ENCODE measurements around the gene CRYGC. TPM values are rescaled to one million over a fixed set of nuclear protein-coding genes. Genes with fewer than 3 reads are reported as not detected.

CRYGC gene
- total and polyA plus RNA-seq, 4 donors: 0.44 TPM; not detected in 3

- WGBS (ENCODE audit: insufficient coverage): no CpG with 5 or more reads among the region's 2 CpGs
- DNase-seq (ENCODE audit: low read depth in 4 of 6, low spot score in 6 of 6): no peak
Observed at GRCh38 chr2:208156439-208156838, 26.8 kb upstream of the CRYGC start.

GRCh38 chr2:208153156-208153555 is 23.5 kb upstream of the CRYGC start:
- H3K4me3 ChIP-seq (ENCODE audit: low read depth, low read length): no peak overlapping the region
- H3K9me3 ChIP-seq (ENCODE audit: control insufficient read depth, insufficient read depth, low read length): no peaks in the 10 kb centered on the region
- H3K27ac ChIP-seq (ENCODE audit: low read depth, low read length): no peak overlapping the region
- no peaks in the 10 kb centered on the region for H3K36me3 ChIP-seq (ENCODE audit: control insufficient read depth, insufficient read depth, low read length)
- no peak for DNase-seq (ENCODE audit: low read depth in 4 of 6, low spot score in 6 of 6)
- no peaks in the 10 kb centered on the region for H3K4me1 ChIP-seq (ENCODE audit: control insufficient read depth, insufficient read depth, low read length)
- H3K27me3 ChIP-seq (ENCODE audit: control insufficient read depth, insufficient read depth, low read length): no peaks in the 10 kb centered on the region

More at GRCh38 chr2:208156439-208156838, 26.8 kb upstream of the CRYGC start:
- H3K4me1 ChIP-seq (ENCODE audit: control insufficient read depth, insufficient read depth, low read length): no peaks in the 10 kb centered on the region
- no peak overlapping the region for H3K27ac ChIP-seq (ENCODE audit: low read depth, low read length)
- H3K9me3 ChIP-seq (ENCODE audit: control insufficient read depth, insufficient read depth, low read length): no peaks in the 10 kb centered on the region
- H3K27me3 ChIP-seq (ENCODE audit: control insufficient read depth, insufficient read depth, low read length): no peaks in the 10 kb centered on the region
- no peak overlapping the region for H3K4me3 ChIP-seq (ENCODE audit: low read depth, low read length)
- no peaks in the 10 kb centered on the region for H3K36me3 ChIP-seq (ENCODE audit: control insufficient read depth, insufficient read depth, low read length)

DNA sequence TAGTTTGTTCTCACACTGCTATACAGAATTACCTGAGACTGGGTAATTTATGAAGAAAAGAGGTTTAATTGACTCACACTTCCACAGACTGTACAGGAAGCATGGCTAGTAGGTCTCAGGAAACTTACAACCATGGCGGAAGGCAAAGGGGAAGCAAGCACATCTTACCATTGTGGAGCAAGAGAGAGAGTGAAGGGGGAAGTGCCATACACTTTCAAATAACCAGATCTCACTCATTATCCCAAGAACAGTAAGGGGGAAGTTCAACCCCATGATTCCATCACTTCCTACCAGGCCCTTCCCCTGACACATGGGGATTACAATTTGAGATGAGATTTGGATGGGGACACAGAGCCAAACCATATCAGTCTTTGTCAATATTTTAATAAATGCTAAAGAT is 21.3 kb upstream of the CRYGC start:
- H3K36me3 ChIP-seq (ENCODE audit: control insufficient read depth, insufficient read depth, low read length): no peaks in the 10 kb centered on the region
- WGBS (ENCODE audit: insufficient coverage): no CpG with 5 or more reads among the region's 1 CpG
- DNase-seq (ENCODE audit: low read depth in 4 of 6, low spot score in 6 of 6): no peak
- no peak overlapping the region for H3K27ac ChIP-seq (ENCODE audit: low read depth, low read length)
- H3K4me1 ChIP-seq (ENCODE audit: control insufficient read depth, insufficient read depth, low read length): no peaks in the 10 kb centered on the region
- H3K4me3 ChIP-seq (ENCODE audit: low read depth, low read length): no peak overlapping the region
- H3K27me3 ChIP-seq (ENCODE audit: control insufficient read depth, insufficient read depth, low read length): no peaks in the 10 kb centered on the region
- no peaks in the 10 kb centered on the region for H3K9me3 ChIP-seq (ENCODE audit: control insufficient read depth, insufficient read depth, low read length)

GRCh38 chr2:208150094-208150493 is 20.5 kb upstream of the CRYGC start:
- H3K36me3 ChIP-seq (ENCODE audit: control insufficient read depth, insufficient read depth, low read length): no peaks in the 10 kb centered on the region
- no peak overlapping the region for H3K4me3 ChIP-seq (ENCODE audit: low read depth, low read length)
- DNase-seq (ENCODE audit: low read depth in 4 of 6, low spot score in 6 of 6): no peak
- H3K4me1 ChIP-seq (ENCODE audit: control insufficient read depth, insufficient read depth, low read length): no peaks in the 10 kb centered on the region
- H3K27ac ChIP-seq (ENCODE audit: low read depth, low read length): no peak overlapping the region
- H3K27me3 ChIP-seq (ENCODE audit: control insufficient read depth, insufficient read depth, low read length): no peaks in the 10 kb centered on the region
- H3K9me3 ChIP-seq (ENCODE audit: control insufficient read depth, insufficient read depth, low read length): no peaks in the 10 kb centered on the region

DNA sequence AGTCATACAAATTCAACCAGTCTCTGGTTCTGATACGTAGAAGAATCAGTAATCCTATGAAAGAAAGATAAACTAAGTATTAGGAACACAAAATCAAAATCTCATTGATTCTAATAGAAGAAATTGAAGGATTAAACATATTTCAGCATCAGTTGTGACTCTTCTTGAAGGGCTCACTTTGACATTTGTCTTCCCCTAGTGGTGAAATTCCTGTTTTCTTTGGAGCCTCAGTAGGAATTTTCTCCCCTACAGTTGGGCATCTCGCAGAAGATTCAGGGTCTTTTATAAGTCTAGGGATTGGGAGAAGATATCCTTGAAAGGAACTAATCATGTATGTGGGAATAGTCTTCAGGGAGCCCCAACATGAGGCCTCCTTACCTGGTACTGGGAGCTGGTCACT is 19.2 kb upstream of the CRYGC start:
- no peaks in the 10 kb centered on the region for H3K9me3 ChIP-seq (ENCODE audit: control insufficient read depth, insufficient read depth, low read length)
- no peak overlapping the region for H3K4me3 ChIP-seq (ENCODE audit: low read depth, low read length)
- no peak for DNase-seq (ENCODE audit: low read depth in 4 of 6, low spot score in 6 of 6)
- H3K27ac ChIP-seq (ENCODE audit: low read depth, low read length): no peak overlapping the region
- no peaks in the 10 kb centered on the region for H3K36me3 ChIP-seq (ENCODE audit: control insufficient read depth, insufficient read depth, low read length)
- WGBS (ENCODE audit: insufficient coverage): 50% methylated on average over 1 of the region's 2 CpGs
- H3K4me1 ChIP-seq (ENCODE audit: control insufficient read depth, insufficient read depth, low read length): no peaks in the 10 kb centered on the region
- H3K27me3 ChIP-seq (ENCODE audit: control insufficient read depth, insufficient read depth, low read length): no peaks in the 10 kb centered on the region

DNA sequence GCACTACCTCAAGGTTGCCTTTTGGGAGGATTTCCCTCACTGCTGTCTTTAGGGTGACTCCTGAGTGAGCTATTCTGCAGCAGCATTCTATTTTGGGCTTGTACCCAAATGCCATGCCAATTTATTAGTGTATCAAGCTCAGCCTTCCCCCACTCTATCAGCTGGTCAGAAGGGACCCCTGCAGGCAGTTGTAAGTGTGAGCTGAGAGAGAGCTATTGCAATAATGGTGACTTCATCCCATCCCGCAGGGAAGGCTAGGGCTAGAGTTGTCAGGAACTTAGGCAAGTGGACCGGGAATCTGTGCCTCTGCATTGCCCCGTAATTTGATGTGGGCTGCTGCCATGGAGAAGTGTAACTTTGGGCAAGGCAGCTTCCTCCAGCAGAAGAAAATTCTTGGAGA is 18.1 kb upstream of the CRYGC start:
- Histone ChIP-seq H3K4me3 (ENCODE audit: low read depth, low read length) (no peak overlapping the region), H3K9me3 (ENCODE audit: control insufficient read depth, insufficient read depth, low read length) (no peaks in the 10 kb centered on the region), H3K4me1 (ENCODE audit: control insufficient read depth, insufficient read depth, low read length) (no peaks in the 10 kb centered on the region), H3K36me3 (ENCODE audit: control insufficient read depth, insufficient read depth, low read length) (no peaks in the 10 kb centered on the region), H3K27me3 (ENCODE audit: control insufficient read depth, insufficient read depth, low read length) (no peaks in the 10 kb centered on the region), H3K27ac (ENCODE audit: low read depth, low read length) (no peak overlapping the region)
- no peak for DNase-seq (ENCODE audit: low read depth in 4 of 6, low spot score in 6 of 6)
- 86% methylated on average over 3 of the region's 3 CpGs for WGBS (ENCODE audit: insufficient coverage)

- Histone ChIP-seq H3K9me3 (ENCODE audit: control insufficient read depth, insufficient read depth, low read length) (no peaks in the 10 kb centered on the region), H3K27me3 (ENCODE audit: control insufficient read depth, insufficient read depth, low read length) (no peaks in the 10 kb centered on the region), H3K4me3 (ENCODE audit: low read depth, low read length) (no peak overlapping the region), H3K36me3 (ENCODE audit: control insufficient read depth, insufficient read depth, low read length) (no peaks in the 10 kb centered on the region), H3K27ac (ENCODE audit: low read depth, low read length) (no peak overlapping the region), H3K4me1 (ENCODE audit: control insufficient read depth, insufficient read depth, low read length) (peaks cover 2% of the 10 kb centered on the region)
- no peak for DNase-seq (ENCODE audit: low read depth in 4 of 6, low spot score in 6 of 6)
Observed at GRCh38 chr2:208147008-208147407, 17.4 kb upstream of the CRYGC start.

DNA sequence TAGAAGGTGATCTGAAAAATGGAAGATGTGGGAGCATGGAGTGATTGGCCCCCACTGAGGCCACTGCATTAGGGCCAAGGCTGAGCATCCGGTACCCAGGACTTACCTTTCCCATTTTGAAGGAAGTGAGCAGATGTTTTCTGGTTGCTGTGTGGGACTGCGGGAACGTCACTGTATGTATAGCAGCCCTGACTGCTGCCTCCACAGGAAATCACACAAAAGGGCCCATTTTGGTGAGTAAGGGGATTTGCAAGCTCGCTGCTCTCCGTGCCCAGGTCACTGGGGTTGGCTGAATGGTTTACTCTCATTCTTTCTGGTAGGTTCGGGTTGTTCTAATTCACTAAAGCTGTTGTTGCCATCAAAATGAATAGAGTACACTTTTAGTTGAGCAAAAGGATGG is 16.4 kb upstream of the CRYGC start, which contains the start of gene CRYGB:
TSS of gene CRYGB (minus strand) at position 153 of the 400 bp plus-strand sequence. CDS start at position 115, 38 bp downstream.
- H3K4me1 ChIP-seq (ENCODE audit: control insufficient read depth, insufficient read depth, low read length): peaks cover 2% of the 10 kb centered on the region
- no peak within 1 kb of the TSS for H3K4me3 ChIP-seq (ENCODE audit: low read depth, low read length)
- no peaks in the 10 kb centered on the region for H3K36me3 ChIP-seq (ENCODE audit: control insufficient read depth, insufficient read depth, low read length)
- H3K27me3 ChIP-seq (ENCODE audit: control insufficient read depth, insufficient read depth, low read length): no peaks in the 10 kb centered on the region
- H3K9me3 ChIP-seq (ENCODE audit: control insufficient read depth, insufficient read depth, low read length): no peaks in the 10 kb centered on the region
- WGBS (ENCODE audit: insufficient coverage): 76% methylated on average over 3 of the region's 6 CpGs
- no peak for DNase-seq (ENCODE audit: low read depth in 4 of 6, low spot score in 6 of 6)
- H3K27ac ChIP-seq (ENCODE audit: low read depth, low read length): no peak within 1 kb of the TSS

- no peaks in the 10 kb centered on the region for H3K9me3 ChIP-seq (ENCODE audit: control insufficient read depth, insufficient read depth, low read length)
- no peak overlapping the region for H3K4me3 ChIP-seq (ENCODE audit: low read depth, low read length)
- H3K36me3 ChIP-seq (ENCODE audit: control insufficient read depth, insufficient read depth, low read length): no peaks in the 10 kb centered on the region
- 64% methylated on average over 5 of the region's 14 CpGs for WGBS (ENCODE audit: insufficient coverage)
- no peaks in the 10 kb centered on the region for H3K27me3 ChIP-seq (ENCODE audit: control insufficient read depth, insufficient read depth, low read length)
- no peak for DNase-seq (ENCODE audit: low read depth in 4 of 6, low spot score in 6 of 6)
- no peak overlapping the region for H3K27ac ChIP-seq (ENCODE audit: low read depth, low read length)
- H3K4me1 ChIP-seq (ENCODE audit: control insufficient read depth, insufficient read depth, low read length): peaks cover 2% of the 10 kb centered on the region
Observed at GRCh38 chr2:208142925-208143799, 13.5 kb upstream of the CRYGC start.

DNA sequence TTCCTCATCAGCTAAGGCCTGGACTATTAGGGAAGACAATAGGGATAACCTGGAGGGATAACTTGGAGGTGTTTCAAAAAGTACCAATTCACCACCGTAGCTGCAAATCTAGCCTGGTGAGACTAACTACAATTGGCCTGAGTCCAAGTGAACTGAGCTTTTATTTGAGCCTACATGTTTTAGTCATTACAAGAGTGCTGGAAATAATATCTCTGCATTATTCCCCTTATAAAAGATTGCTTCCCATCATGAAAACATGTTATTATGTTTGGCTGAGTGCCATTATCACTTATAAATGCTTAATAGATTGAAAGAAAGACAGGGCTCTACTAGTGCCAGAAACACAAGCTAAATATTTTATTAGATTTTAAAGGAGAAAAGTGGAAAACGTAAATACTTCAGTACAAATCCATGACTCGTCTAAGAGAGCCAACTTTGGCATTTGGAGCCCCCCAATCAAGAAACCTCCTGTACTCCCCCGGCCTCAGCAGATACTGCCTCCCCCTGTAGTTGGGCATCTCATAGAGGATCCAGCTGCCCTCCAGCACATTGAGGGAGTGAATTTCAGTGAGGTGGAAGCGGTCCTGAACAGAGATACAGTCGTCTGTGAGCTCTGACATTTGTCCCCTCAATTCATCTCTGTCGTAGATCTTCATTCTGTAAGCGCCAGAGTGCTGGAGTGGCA is 12.8 kb upstream of the CRYGC start:
- Histone ChIP-seq H3K9me3 (ENCODE audit: control insufficient read depth, insufficient read depth, low read length) (no peaks in the 10 kb centered on the region), H3K4me1 (ENCODE audit: control insufficient read depth, insufficient read depth, low read length) (peaks cover 2% of the 10 kb centered on the region), H3K36me3 (ENCODE audit: control insufficient read depth, insufficient read depth, low read length) (no peaks in the 10 kb centered on the region), H3K27me3 (ENCODE audit: control insufficient read depth, insufficient read depth, low read length) (no peaks in the 10 kb centered on the region), H3K27ac (ENCODE audit: low read depth, low read length) (no peak overlapping the region), H3K4me3 (ENCODE audit: low read depth, low read length) (no peak overlapping the region)
- peak in 2 of 6 donors; percentile 60 to 85 for DNase-seq (ENCODE audit: low read depth in 4 of 6, low spot score in 6 of 6)
- whole genome bisulfite sequencing (ENCODE audit: insufficient coverage): 28% methylated on average over 4 of the region's 8 CpGs

Data from spinal cord (tissue), 10 donors.